Measurements from ENCODE around the gene NSD1. TPM values are rescaled to one million over a fixed set of nuclear protein-coding genes. Genes with fewer than 3 reads are reported as not detected.

NSD1 gene
- total and polyA plus RNA-seq, 10 of the 15 experiments (the other 5 are each of a cell fraction or from before 2014, with no cell fraction given), result 7.0 to 57.9 (median 30.4) TPM

DNA sequence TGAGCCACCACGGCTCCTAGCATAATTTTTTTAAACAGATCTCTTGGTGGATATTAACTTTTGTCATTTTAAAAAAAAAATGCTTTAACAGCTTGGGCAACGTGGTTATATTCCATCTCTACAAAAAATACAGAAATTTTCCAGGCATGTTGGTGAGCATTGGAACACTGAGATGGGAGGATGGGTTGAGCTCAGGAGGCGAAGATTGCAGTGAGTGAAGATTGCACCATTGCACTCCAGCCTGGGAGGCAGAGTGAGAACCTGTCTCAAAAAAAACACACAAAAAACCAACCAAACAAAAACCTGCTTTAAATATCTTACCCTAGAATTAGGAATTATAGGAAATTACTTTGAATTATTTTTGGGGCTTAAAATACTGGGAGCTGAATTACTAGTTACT is 55.2 kb downstream of the NSD1 start (continued):
- TF ChIP-seq CHD4 (IDR thresholded peaks at IDR 0.05), result no peak
- no peak for TF ChIP-seq BCL11A (IDR thresholded peaks at IDR 0.05; ENCODE audit: low read depth, low read length)
- TF ChIP-seq NFIC (IDR thresholded peaks at IDR 0.05; ENCODE audit: low read depth, low read length), result no peak
- TF ChIP-seq SIN3A (IDR thresholded peaks at IDR 0.05; ENCODE audit: low read depth, low read length), result no peak

DNA sequence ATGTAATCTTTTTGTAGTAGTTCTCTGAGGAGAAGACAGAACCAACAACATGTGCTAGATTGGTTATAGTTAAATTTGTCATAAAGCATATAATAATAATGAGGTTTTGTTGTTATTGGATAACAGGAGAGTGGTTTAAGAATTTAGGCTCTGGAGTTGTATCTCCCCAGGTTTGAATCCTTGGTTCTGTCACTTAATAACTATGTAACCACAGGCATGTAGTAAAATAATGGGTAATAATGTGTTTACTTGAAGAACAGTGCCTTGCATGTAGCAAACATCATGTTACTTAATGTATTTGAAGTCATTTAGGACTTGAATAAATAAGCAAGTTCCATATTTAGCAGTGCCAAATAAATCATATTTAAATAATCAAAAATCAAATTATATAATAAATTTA is 55.8 kb downstream of the NSD1 start:
- CTCF ChIA-PET, result interaction anchor here (0.9 to 1.4 kb wide), 2 partner anchors 8 to 13 kb away, joined by 3 read pairs; no protein-coding TSS in a partner anchor
- H3K4me1 ChIP-seq (ENCODE audit: control insufficient read depth, insufficient read depth, low read length), result no peaks in the 10 kb centered on the region
- RAD21 ChIA-PET (ENCODE audit: unreplicated experiment), result no interaction called here
- no peak for DNase-seq (ENCODE audit: low read depth, low spot score)
- FAIRE-seq, result no peak
- H2AFZ ChIP-seq (ENCODE audit: control insufficient read depth, low read depth, low read length), result no peak overlapping the region
- no peak for TF ChIP-seq SMARCA5 (IDR thresholded peaks at IDR 0.05)
- no peak for TF ChIP-seq EP300 (IDR thresholded peaks at IDR 0.05; ENCODE audit: borderline replicate concordance in 1 of 2, control insufficient read depth in 1 of 2, low read depth in 2 of 2, low read length in 2 of 2)
- no peak for TF ChIP-seq SKIL (IDR thresholded peaks at IDR 0.05; ENCODE audit: low read depth, poor library complexity, severe bottlenecking)
- TF ChIP-seq SMC3 (IDR thresholded peaks at IDR 0.05; ENCODE audit: borderline replicate concordance, low read length), result no peak
- TF ChIP-seq CHD2 (IDR thresholded peaks at IDR 0.05; ENCODE audit: borderline replicate concordance, low read depth, low read length), result no peak
- no peak for TF ChIP-seq JUND (IDR thresholded peaks at IDR 0.05; ENCODE audit: low read depth, low read length)
- TF ChIP-seq NFIC (IDR thresholded peaks at IDR 0.05; ENCODE audit: low read depth, low read length), result no peak
- H3K4me2 ChIP-seq (ENCODE audit: control insufficient read depth, insufficient read depth), result no peak overlapping the region
- ATAC-seq, result no peak
- intact Hi-C loops (cut with micrococcal nuclease; ENCODE audit: unreplicated experiment), result no loop called here
- H3K79me2 ChIP-seq (ENCODE audit: control insufficient read depth, insufficient read depth, low read length), result peaks cover 10% of the 10 kb centered on the region
- in situ Hi-C loops (cut with MboI), result no loop called here
- POLR2A ChIA-PET, result no interaction called here
- H3K9ac ChIP-seq (ENCODE audit: control insufficient read depth, insufficient read depth, low read length), result no peak overlapping the region
- no peaks in the 10 kb centered on the region for H3K9me3 ChIP-seq (replicated peaks; ENCODE audit: control insufficient read depth, insufficient read depth, low read length)
- SMC1A ChIA-PET (ENCODE audit: uncharacterized antibody, unreplicated experiment), result no interaction called here
- no peaks in the 10 kb centered on the region for H4K20me1 ChIP-seq (ENCODE audit: control insufficient read depth, insufficient read depth)
- no peak overlapping the region for H3K27ac ChIP-seq (ENCODE audit: control insufficient read depth, insufficient read depth)
- H3K27me3 ChIP-seq (replicated peaks in 1 of 2; ENCODE audit: control insufficient read depth in 2 of 2, insufficient read depth in 2 of 2, low read length in 1 of 2), result no peaks in the 10 kb centered on the region
- peaks cover 2 to 10% of the 10 kb centered on the region in 2 experiments; a peak in 3 of 4 replicates for H3K36me3 ChIP-seq (ENCODE audit: control insufficient read depth in 2 of 2, insufficient read depth in 2 of 2, low read length in 1 of 2)
- no peak overlapping the region for H3K4me3 ChIP-seq
- no TSS peak for BruUV-seq (replicated peaks)
